Activated naive CD4-positive, alpha-beta T cell treated with anti-CD3 and anti-CD28 coated beads, Interleukin-2, amount 50 U/mL, for 16 hours (primary cell): ENCODE results near the gene CMSS1.

ENCODE experiments used
- DNase-seq: peaks from one replicate; pipeline ENCODE4 v3.0.0-alpha.2; 2020

The CMSS1 gene

GRCh38 chr3:100003609-100004503 lies 186.2 kb downstream of the CMSS1 start:
- DNase-seq = no peak

- no peak for DNase-seq
Measured at GRCh38 chr3:100004931-100005330, 187.3 kb downstream of the CMSS1 start.

GRCh38 chr3:100005665-100006393 lies 188.2 kb downstream of the CMSS1 start:
- DNase-seq = no peak

GRCh38 chr3:100006570-100007271 lies 189.1 kb downstream of the CMSS1 start:
- no peak for DNase-seq

GRCh38 chr3:100007313-100007712 lies 189.7 kb downstream of the CMSS1 start:
- no peak for DNase-seq

- DNase-seq = no peak
Measured at GRCh38 chr3:100008081-100008698, 190.5 kb downstream of the CMSS1 start.

GRCh38 chr3:100009276-100010086 lies 191.8 kb downstream of the CMSS1 start:
- no peak for DNase-seq

- DNase-seq = no peak
Measured at GRCh38 chr3:100010087-100010417, 192.4 kb downstream of the CMSS1 start.

- DNase-seq = no peak
Measured at GRCh38 chr3:100018806-100019205, 201.1 kb downstream of the CMSS1 start.

GRCh38 chr3:100019719-100020118 lies 202.1 kb downstream of the CMSS1 start:
- no peak for DNase-seq

GRCh38 chr3:100020876-100021644 lies 203.4 kb downstream of the CMSS1 start:
- no peak for DNase-seq

GRCh38 chr3:100022506-100022905 lies 204.8 kb downstream of the CMSS1 start:
- DNase-seq = no peak

GRCh38 chr3:100023150-100023549 lies 205.5 kb downstream of the CMSS1 start:
- DNase-seq = no peak

- no peak for DNase-seq
Measured at GRCh38 chr3:100023595-100023994, 205.9 kb downstream of the CMSS1 start.

- no peak for DNase-seq
Measured at GRCh38 chr3:100024520-100025303, 207.1 kb downstream of the CMSS1 start.

GRCh38 chr3:100027321-100027720 lies 209.7 kb downstream of the CMSS1 start:
- no peak for DNase-seq

GRCh38 chr3:100029052-100029451 lies 211.4 kb downstream of the CMSS1 start:
- DNase-seq = no peak

- no peak for DNase-seq
Measured at GRCh38 chr3:100029689-100030088, 212.0 kb downstream of the CMSS1 start.

GRCh38 chr3:100030346-100030745 lies 212.7 kb downstream of the CMSS1 start:
- no peak for DNase-seq

GRCh38 chr3:100030914-100031425 lies 213.3 kb downstream of the CMSS1 start:
- DNase-seq = no peak
